ENCODE data around the gene XXYLT1. TPM values are rescaled to one million over a fixed set of nuclear protein-coding genes. Genes with fewer than 3 reads are reported as not detected.
A peak's percentile ranks its signal among the peaks of the same experiment; 100 is the strongest.

The XXYLT1 gene
- total and polyA plus RNA-seq, 9 of the 15 experiments (the other 6 are each of a cell fraction or from before 2014, with no cell fraction given) = 1.9 to 18.9 (median 15.0) TPM

DNA sequence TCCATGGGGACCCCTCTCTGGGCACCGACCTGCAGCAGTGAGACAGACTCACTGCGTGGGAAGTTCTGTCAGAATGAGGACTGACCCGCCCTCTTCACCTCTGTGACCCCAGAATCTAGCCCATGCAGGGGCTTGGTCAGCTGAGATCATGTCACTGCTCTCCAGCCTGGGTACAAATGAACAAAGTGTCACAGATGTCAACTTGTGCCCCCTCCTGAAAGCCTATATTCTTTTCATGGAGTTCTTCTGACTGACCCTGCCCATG, 210.8 kb downstream of the XXYLT1 start (continued):
- TF ChIP-seq ZFP91 (CRISPR knock-in tag; IDR thresholded peaks at IDR 0.05) = no peak

DNA sequence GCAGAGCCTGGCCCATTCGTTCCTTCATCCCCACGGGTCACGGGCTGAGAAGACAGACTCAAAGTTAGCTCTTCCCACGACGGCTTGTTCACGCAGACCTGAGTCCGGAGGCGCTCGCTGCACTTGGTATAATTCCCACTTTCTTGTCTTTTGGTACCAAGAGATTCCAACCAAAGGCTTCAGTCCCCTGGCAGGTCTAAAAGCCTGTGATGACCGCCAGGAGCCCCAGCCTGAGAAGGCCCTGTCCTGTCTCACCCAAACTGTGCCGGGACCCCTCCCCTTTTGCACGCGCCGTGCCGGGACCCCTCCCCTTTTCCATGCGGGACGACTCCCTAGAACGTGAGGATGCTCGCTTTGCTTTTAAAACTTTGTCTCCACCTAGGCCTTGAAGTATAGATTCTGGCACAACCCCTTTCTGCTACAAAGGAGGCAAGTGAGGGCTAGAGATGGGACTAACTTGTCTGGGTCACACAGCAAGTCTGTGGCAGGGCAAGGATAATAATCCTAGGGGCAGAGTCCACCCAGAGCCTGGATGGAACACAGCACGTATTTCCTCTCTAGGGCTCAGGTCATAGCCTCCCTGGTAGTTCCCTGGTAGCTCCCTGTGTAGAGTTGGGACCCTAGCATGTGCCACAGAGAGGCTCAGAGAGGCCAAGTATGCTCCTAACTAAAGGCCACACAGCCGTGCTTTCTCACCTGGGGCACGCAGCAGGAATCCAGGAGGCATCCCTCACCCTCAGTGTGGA, 211.3 kb downstream of the XXYLT1 start:
- POLR2A ChIA-PET = interaction anchor here (1.3 kb wide), 1 partner anchor 12 kb away, joined by 3 read pairs; no protein-coding TSS in a partner anchor
- Histone ChIP-seq H4K20me1 (replicated peaks; ENCODE audit: control insufficient read depth, insufficient read depth, low read length) (no peaks in the 10 kb centered on the region), H3K36me3 (ENCODE audit: control insufficient read depth, insufficient read depth, low read length) (no peaks in the 10 kb centered on the region), H3K9me1 (ENCODE audit: control insufficient read depth, insufficient read depth, low read length) (no peaks in the 10 kb centered on the region), H3K27ac (ENCODE audit: extremely low read depth, low read depth, low read length) (no peak overlapping the region), H3K4me3 (no peak overlapping the region), H2AFZ (ENCODE audit: low read depth, low read length) (no peak overlapping the region), H3K4me1 (replicated peaks in 1 of 2; ENCODE audit: control insufficient read depth in 2 of 2, insufficient read depth in 2 of 2, low read length in 2 of 2) (peaks cover 0 to 13% of the 10 kb centered on the region in 2 experiments; a peak in 2 of 5 replicates), H3K79me2 (ENCODE audit: control insufficient read depth, insufficient read depth, low read length) (no peaks in the 10 kb centered on the region), H3K9ac (ENCODE audit: insufficient read depth in 1 of 2, low read depth in 2 of 2, low read length in 2 of 2) (0 out of 4 replicates have a peak overlapping the region, but pooled peaks of 1 of the 2 experiments have one; percentile 6), H3K27me3 (ENCODE audit: control insufficient read depth in 2 of 2, insufficient read depth in 2 of 2, low read length in 2 of 2) (peaks cover 31 to 70% of the 10 kb centered on the region in 2 experiments; a peak in 3 of 5 replicates), H3K4me2 (ENCODE audit: insufficient read depth, low read length) (no peak overlapping the region), H3K9me3 (replicated peaks; ENCODE audit: control insufficient read depth, insufficient read depth, low read depth, low read length) (no peaks in the 10 kb centered on the region)
- in situ Hi-C loops (cut with MboI) = no loop called here
- intact Hi-C loops (cut with micrococcal nuclease) = no loop called here
- no TSS peak for BruUV-seq (replicated peaks)
- CTCF ChIA-PET (ENCODE audit: low intra/inter-chr PET ratio) = no interaction called here
- 26% methylated on average over 18 of the region's 22 CpGs for WGBS (ENCODE audit: insufficient coverage, low coverage, missing lambda C conversion rate)
- no peak for ATAC-seq
- no peak for FAIRE-seq
- DNase-seq (ENCODE audit: extremely low read depth in 1 of 4, low spot score in 3 of 4) = no peak
- TF ChIP-seq, protein P1, sequence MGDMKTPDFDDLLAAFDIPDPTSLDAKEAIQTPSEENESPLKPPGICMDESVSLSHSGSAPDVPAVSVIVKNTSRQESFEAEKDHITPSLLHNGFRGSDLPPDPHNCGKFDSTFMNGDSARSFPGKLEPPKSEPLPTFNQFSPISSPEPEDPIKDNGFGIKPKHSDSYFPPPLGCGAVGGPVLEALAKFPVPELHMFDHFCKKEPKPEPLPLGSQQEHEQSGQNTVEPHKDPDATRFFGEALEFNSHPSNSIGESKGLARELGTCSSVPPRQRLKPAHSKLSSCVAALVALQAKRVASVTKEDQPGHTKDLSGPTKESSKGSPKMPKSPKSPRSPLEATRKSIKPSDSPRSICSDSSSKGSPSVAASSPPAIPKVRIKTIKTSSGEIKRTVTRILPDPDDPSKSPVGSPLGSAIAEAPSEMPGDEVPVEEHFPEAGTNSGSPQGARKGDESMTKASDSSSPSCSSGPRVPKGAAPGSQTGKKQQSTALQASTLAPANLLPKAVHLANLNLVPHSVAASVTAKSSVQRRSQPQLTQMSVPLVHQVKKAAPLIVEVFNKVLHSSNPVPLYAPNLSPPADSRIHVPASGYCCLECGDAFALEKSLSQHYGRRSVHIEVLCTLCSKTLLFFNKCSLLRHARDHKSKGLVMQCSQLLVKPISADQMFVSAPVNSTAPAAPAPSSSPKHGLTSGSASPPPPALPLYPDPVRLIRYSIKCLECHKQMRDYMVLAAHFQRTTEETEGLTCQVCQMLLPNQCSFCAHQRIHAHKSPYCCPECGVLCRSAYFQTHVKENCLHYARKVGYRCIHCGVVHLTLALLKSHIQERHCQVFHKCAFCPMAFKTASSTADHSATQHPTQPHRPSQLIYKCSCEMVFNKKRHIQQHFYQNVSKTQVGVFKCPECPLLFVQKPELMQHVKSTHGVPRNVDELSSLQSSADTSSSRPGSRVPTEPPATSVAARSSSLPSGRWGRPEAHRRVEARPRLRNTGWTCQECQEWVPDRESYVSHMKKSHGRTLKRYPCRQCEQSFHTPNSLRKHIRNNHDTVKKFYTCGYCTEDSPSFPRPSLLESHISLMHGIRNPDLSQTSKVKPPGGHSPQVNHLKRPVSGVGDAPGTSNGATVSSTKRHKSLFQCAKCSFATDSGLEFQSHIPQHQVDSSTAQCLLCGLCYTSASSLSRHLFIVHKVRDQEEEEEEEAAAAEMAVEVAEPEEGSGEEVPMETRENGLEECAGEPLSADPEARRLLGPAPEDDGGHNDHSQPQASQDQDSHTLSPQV (IDR thresholded peaks at IDR 0.05) = no peak
- TF ChIP-seq, protein P2, sequence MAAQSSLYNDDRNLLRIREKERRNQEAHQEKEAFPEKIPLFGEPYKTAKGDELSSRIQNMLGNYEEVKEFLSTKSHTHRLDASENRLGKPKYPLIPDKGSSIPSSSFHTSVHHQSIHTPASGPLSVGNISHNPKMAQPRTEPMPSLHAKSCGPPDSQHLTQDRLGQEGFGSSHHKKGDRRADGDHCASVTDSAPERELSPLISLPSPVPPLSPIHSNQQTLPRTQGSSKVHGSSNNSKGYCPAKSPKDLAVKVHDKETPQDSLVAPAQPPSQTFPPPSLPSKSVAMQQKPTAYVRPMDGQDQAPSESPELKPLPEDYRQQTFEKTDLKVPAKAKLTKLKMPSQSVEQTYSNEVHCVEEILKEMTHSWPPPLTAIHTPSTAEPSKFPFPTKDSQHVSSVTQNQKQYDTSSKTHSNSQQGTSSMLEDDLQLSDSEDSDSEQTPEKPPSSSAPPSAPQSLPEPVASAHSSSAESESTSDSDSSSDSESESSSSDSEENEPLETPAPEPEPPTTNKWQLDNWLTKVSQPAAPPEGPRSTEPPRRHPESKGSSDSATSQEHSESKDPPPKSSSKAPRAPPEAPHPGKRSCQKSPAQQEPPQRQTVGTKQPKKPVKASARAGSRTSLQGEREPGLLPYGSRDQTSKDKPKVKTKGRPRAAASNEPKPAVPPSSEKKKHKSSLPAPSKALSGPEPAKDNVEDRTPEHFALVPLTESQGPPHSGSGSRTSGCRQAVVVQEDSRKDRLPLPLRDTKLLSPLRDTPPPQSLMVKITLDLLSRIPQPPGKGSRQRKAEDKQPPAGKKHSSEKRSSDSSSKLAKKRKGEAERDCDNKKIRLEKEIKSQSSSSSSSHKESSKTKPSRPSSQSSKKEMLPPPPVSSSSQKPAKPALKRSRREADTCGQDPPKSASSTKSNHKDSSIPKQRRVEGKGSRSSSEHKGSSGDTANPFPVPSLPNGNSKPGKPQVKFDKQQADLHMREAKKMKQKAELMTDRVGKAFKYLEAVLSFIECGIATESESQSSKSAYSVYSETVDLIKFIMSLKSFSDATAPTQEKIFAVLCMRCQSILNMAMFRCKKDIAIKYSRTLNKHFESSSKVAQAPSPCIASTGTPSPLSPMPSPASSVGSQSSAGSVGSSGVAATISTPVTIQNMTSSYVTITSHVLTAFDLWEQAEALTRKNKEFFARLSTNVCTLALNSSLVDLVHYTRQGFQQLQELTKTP (IDR thresholded peaks at IDR 0.05; ENCODE audit: low read depth in 1 of 2, partially characterized antibody in 2 of 2) = no peak
- no peak for TF ChIP-seq ZBTB1 (CRISPR knock-in tag; IDR thresholded peaks at IDR 0.05; ENCODE audit: borderline replicate concordance, low read depth)
- TF ChIP-seq, protein P3, sequence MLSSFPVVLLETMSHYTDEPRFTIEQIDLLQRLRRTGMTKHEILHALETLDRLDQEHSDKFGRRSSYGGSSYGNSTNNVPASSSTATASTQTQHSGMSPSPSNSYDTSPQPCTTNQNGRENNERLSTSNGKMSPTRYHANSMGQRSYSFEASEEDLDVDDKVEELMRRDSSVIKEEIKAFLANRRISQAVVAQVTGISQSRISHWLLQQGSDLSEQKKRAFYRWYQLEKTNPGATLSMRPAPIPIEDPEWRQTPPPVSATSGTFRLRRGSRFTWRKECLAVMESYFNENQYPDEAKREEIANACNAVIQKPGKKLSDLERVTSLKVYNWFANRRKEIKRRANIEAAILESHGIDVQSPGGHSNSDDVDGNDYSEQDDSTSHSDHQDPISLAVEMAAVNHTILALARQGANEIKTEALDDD (IDR thresholded peaks at IDR 0.05) = no peak
- no peak for TF ChIP-seq HDAC1 (IDR thresholded peaks at IDR 0.05)
- no peak for TF ChIP-seq FOXP1 (CRISPR knock-in tag; IDR thresholded peaks at IDR 0.05)

Data from K562 (cell line).